HCT116 (cell line): ENCODE results near the gene RGS6. TPM values are rescaled to one million over a fixed set of nuclear protein-coding genes. Genes with fewer than 3 reads are reported as not detected.

Experiments
- ATAC-seq: fragments of 200-7000 bp; cut with Tn5 transposase; 2 replicates; pipeline ENCODE4 v1.9.1; 2020; ENCODE audit warnings: mild to moderate bottlenecking, moderate library complexity
- BruUV-seq: library from RNA; stranded (reverse); fragments of 400-500 nt; replicated peaks from 2 replicates; lab custom pipeline; 2021; lab: Mats Ljungman, UMichigan
- CTCF ChIA-PET: fragments of 300-600 bp; sonication (Branson Sonifier 250); formaldehyde crosslinking; loops from one replicate; lab custom pipeline; 2021; ENCODE audit warnings: antibody characterized with exemption; lab: Charles Lee
- POLR2A ChIA-PET: fragments of 300-600, 350-600 bp; sonication (Branson Sonifier 250); formaldehyde crosslinking; loops from one replicate; lab custom pipeline; 2021; ENCODE audit warnings: antibody characterized with exemption; lab: Charles Lee
- RAD21 ChIA-PET, 2 experiments: fragments of 300-600 bp; sonication (Branson Sonifier 250); formaldehyde crosslinking; loops; one replicate each; lab custom pipeline; 2023; ENCODE audit warnings: low total read pairs in 2 of 2; ENCODE audit not compliant: uncharacterized antibody in 2 of 2, unreplicated experiment in 2 of 2, low non-redundant PET in 1 of 2; lab: Charles Lee
- DNase-seq: peaks from one replicate; pipeline ENCODE4 v3.0.0-alpha.2; 2010; ENCODE audit warnings: low read depth, low spot score
- H2AFZ ChIP-seq: fragments of 200-600 bp; shearing (Covaris generic), sonication (generic); 2 replicates; pipeline ENCODE4 v1.6.1; 2017; ENCODE audit warnings: low read depth, mixed run types, mixed read lengths, antibody characterized with exemption, low read length; ENCODE audit not compliant: poor library complexity, severe bottlenecking
- H3K27ac ChIP-seq: 2 replicates; pipeline ENCODE4 v1.5.1; 2012; ENCODE audit warnings: low read depth, low read length
- H3K27me3 ChIP-seq: fragments of 200-600 bp; sonication (generic); 2 replicates; pipeline ENCODE4 v1.6.1; 2016; ENCODE audit warnings: mixed run types, low read length, mixed read lengths; ENCODE audit not compliant: insufficient read depth
- H3K36me3 ChIP-seq, 2 experiments: fragments of 200-500 bp in 1 of 2; fragments of 200-600 bp in 1 of 2; sonication (Bioruptor generic) in 1 of 2; sonication (generic) in 1 of 2; 2 replicates each; pipeline versions ENCODE4 v1.5.1 to v1.6.1; 2014 to 2016; ENCODE audit warnings: low read length in 2 of 2, inconsistent platforms in 1 of 2, mixed read lengths in 1 of 2, mixed run types in 1 of 2; ENCODE audit not compliant: insufficient read depth in 2 of 2, control insufficient read depth in 1 of 2
- H3K4me1 ChIP-seq, 2 experiments: fragments of 200-600 bp in 1 of 2; sonication (generic) in 1 of 2; 2 replicates each; pipeline versions ENCODE4 v1.5.1 to v1.6.1; 2012 to 2017; ENCODE audit warnings: low read length in 2 of 2, inconsistent platforms in 1 of 2, mild to moderate bottlenecking in 1 of 2, mixed read lengths in 1 of 2, mixed run types in 1 of 2, moderate library complexity in 1 of 2; ENCODE audit not compliant: insufficient read depth in 2 of 2, control insufficient read depth in 1 of 2
- H3K4me2 ChIP-seq: fragments of 200-600 bp; sonication (generic); 2 replicates; pipeline ENCODE4 v1.6.1; 2017; ENCODE audit warnings: mixed run types, low read length, mixed read lengths
- H3K4me3 ChIP-seq, 2 experiments: fragments of 200-600 bp in 1 of 2; sonication (generic) in 1 of 2; replicated peaks in 1 of 2; 2 replicates each; pipeline ENCODE4 v1.5.1; 2011 to 2016; ENCODE audit warnings: low read length in 2 of 2, control low read depth in 1 of 2, low read depth in 1 of 2, mild to moderate bottlenecking in 1 of 2, mixed read lengths in 1 of 2, mixed run types in 1 of 2
- H3K79me2 ChIP-seq: fragments of 200-600 bp; sonication (generic); 2 replicates; pipeline ENCODE4 v1.6.1; 2017; ENCODE audit warnings: mild to moderate bottlenecking, mixed run types, low read length, moderate library complexity, mixed read lengths; ENCODE audit not compliant: insufficient read depth
- H3K9ac ChIP-seq: fragments of 200-600 bp; sonication (generic); 2 replicates; pipeline ENCODE4 v1.6.1; 2016; ENCODE audit warnings: low read length, mixed read lengths
- H3K9me2 ChIP-seq: fragments of 200-600 bp; sonication (generic), shearing (Covaris generic); 2 replicates; pipeline ENCODE4 v1.6.1; 2017; ENCODE audit warnings: mixed run types, mild to moderate bottlenecking, moderate library complexity; ENCODE audit not compliant: insufficient read depth
- H3K9me3 ChIP-seq, 2 experiments: fragments of 200-500 bp in 1 of 2; fragments of 200-600 bp in 1 of 2; sonication (Bioruptor generic) in 1 of 2; sonication (generic) in 1 of 2; 2 replicates each; pipeline ENCODE4 v1.6.1; 2014 to 2017; ENCODE audit warnings: low read length in 2 of 2, mixed read lengths in 2 of 2, inconsistent platforms in 1 of 2, low read depth in 1 of 2, mild to moderate bottlenecking in 1 of 2, mixed run types in 1 of 2, moderate library complexity in 1 of 2; ENCODE audit not compliant: control insufficient read depth in 1 of 2, insufficient read depth in 1 of 2
- H4K20me1 ChIP-seq: fragments of 200-600 bp; sonication (generic), shearing (Covaris generic); 2 replicates; pipeline ENCODE4 v1.6.1; 2017; ENCODE audit warnings: mixed run types, mild to moderate bottlenecking, moderate library complexity; ENCODE audit not compliant: insufficient read depth
- CBX3 ChIP-seq: IDR thresholded peaks from 2 replicates; pipeline ENCODE4 v1.6.1; 2012; ENCODE audit warnings: low read depth
- CEBPB ChIP-seq: IDR thresholded peaks from 2 replicates; pipeline ENCODE4 v1.6.1; 2012; ENCODE audit warnings: low read depth
- EGR1 ChIP-seq: IDR thresholded peaks from 2 replicates; pipeline ENCODE4 v1.6.1; 2012; ENCODE audit warnings: low read depth
- EZH2 ChIP-seq: fragments of 200-600 bp; sonication (generic); IDR thresholded peaks from 2 replicates; pipeline ENCODE4 v1.6.1; 2017; ENCODE audit warnings: antibody characterized with exemption, mixed run types
- EZH2phosphoT487 ChIP-seq: fragments of 200-600 bp; IDR thresholded peaks from 2 replicates; pipeline ENCODE4 v1.6.1; 2018; ENCODE audit warnings: antibody characterized with exemption, borderline replicate concordance
- FOSL1 ChIP-seq: IDR thresholded peaks from 2 replicates; pipeline ENCODE4 v1.6.1; 2012; ENCODE audit warnings: low read depth
- JUND ChIP-seq: IDR thresholded peaks from 2 replicates; pipeline ENCODE4 v1.6.1; 2012
- RAD21 ChIP-seq: IDR thresholded peaks from 2 replicates; pipeline ENCODE4 v1.6.1; 2012; ENCODE audit warnings: low read depth, mild to moderate bottlenecking
- SIN3A ChIP-seq: IDR thresholded peaks from 2 replicates; pipeline ENCODE4 v1.6.1; 2012; ENCODE audit warnings: low read depth
- SRF ChIP-seq: IDR thresholded peaks from 2 replicates; pipeline ENCODE4 v1.6.1; 2012; ENCODE audit warnings: low read depth
- YY1 ChIP-seq: IDR thresholded peaks from 2 replicates; pipeline ENCODE4 v1.6.1; 2011; ENCODE audit warnings: low read length, low read depth, moderate library complexity, mild to moderate bottlenecking; ENCODE audit not compliant: insufficient replicate concordance; ENCODE audit errors: extremely low read depth
- ZFX ChIP-seq: fragments of 450-650 bp; IDR thresholded peaks from 2 replicates; pipeline ENCODE4 v1.6.1; 2017
- ZNF274 ChIP-seq: fragments of 200-500 bp; sonication (Bioruptor generic); IDR thresholded peaks from 2 replicates; pipeline ENCODE4 v1.6.1; 2014; ENCODE audit warnings: mild to moderate bottlenecking, low read depth, low read length, inconsistent platforms
- intact Hi-C: fragments of 100-400 bp; cut with micrococcal nuclease; formaldehyde crosslinking; loops from 2 replicates; pipeline ENCODE4 v1.10.0; 2022
- total RNA-seq: library from RNA; stranded (reverse); gene quantifications from one replicate; pipeline ENCODE4 v1.2.1, GENCODE V29; 2021; ENCODE audit not compliant: unreplicated experiment
- TF ChIP-seq, protein P1 (sequence below): IDR thresholded peaks from 2 replicates; pipeline ENCODE4 v1.6.1; 2011; ENCODE audit warnings: mild to moderate bottlenecking, low read length, moderate library complexity; ENCODE audit not compliant: insufficient replicate concordance; ENCODE audit errors: extremely low read depth
- TF ChIP-seq, protein P2 (sequence below): IDR thresholded peaks from 2 replicates; pipeline ENCODE4 v1.6.1; 2012

The RGS6 gene
- total RNA-seq, 1 experiment from 2014 or later = 4.7 TPM

DNA sequence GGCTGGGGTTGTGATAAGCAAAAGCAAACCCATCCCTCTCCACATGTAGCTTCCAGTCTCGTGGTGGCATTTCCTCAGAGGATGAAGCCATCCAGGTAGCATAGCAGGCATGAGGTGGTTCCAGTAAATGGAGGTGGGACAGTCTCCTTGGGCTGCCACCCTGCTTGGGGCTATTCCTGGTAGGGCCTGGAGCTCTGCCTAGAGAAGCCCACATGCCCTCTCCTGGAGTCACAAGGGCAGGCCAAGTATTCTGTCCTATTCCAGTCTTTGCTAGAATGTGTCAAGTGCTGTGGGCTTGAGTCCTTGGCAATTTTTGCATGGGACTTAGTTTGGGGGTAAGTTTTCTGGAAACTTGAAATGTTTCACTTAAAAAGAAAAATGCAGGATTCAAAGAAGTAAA is 491.7 kb downstream of the RGS6 start:
- BruUV-seq = no TSS peak
- no peaks in the 10 kb centered on the region for H3K27me3 ChIP-seq
- DNase-seq (no peak), ATAC-seq (no peak)
- ChIA-PET RAD21 (no interaction called here), CTCF (no interaction called here), POLR2A (no interaction called here)
- H3K36me3 ChIP-seq = no peaks in the 10 kb centered on the region
- intact Hi-C loops = loop anchor here (5.0 kb wide), 3 partner anchors 317 to 1282 kb away; partner anchors contain the start of gene RGS6
- no peaks in the 10 kb centered on the region for H3K79me2 ChIP-seq
- no peak overlapping the region for H3K9ac ChIP-seq
- H3K4me1 ChIP-seq = peaks cover 0 to 4% of the 10 kb centered on the region in 2 experiments; a peak in 1 of 4 replicates
- H3K4me2 ChIP-seq = no peak overlapping the region
- no peak overlapping the region for H2AFZ ChIP-seq
- no peaks in the 10 kb centered on the region for H4K20me1 ChIP-seq
- no peaks in the 10 kb centered on the region for H3K9me2 ChIP-seq
- TF ChIP-seq RAD21 = no peak
- no peak for TF ChIP-seq FOSL1
- no peak for TF ChIP-seq CBX3
- peaks cover 0 to 4% of the 10 kb centered on the region in 2 experiments; a peak in 1 of 4 replicates for H3K9me3 ChIP-seq
- no peak overlapping the region for H3K4me3 ChIP-seq
- no peak overlapping the region for H3K27ac ChIP-seq

DNA sequence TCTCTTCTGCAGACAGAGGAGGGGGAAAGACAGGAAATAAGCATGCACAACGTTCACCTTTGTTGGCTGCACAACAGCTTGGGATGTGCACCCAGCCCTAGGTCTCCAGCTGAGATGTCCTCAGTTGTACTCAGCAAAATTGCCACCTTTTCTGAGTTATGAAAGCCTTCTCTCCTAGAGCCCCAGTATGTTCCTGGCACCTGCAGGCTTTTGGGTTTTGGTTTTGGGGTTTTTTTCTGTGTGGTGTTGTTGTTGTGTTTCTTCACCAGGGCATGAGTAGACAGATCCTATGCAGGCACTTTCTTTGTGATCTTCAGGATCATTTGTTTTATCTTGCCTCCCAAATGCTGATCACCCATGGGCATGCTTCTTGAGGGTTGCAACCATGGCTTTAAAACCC is 498.2 kb downstream of the RGS6 start:
- H3K27me3 ChIP-seq = no peaks in the 10 kb centered on the region; the same call in 1 of the 2 replicates
- TF ChIP-seq SIN3A (no peak), CEBPB (no peak), FOSL1 (no peak), SRF (no peak), ZNF274 (no peak), EZH2phosphoT487 (no peak), CBX3 (no peak), RAD21 (no peak), YY1 (no peak), JUND (no peak), EZH2 (no peak), EGR1 (no peak), ZFX (no peak)
- TF ChIP-seq, protein P1, sequence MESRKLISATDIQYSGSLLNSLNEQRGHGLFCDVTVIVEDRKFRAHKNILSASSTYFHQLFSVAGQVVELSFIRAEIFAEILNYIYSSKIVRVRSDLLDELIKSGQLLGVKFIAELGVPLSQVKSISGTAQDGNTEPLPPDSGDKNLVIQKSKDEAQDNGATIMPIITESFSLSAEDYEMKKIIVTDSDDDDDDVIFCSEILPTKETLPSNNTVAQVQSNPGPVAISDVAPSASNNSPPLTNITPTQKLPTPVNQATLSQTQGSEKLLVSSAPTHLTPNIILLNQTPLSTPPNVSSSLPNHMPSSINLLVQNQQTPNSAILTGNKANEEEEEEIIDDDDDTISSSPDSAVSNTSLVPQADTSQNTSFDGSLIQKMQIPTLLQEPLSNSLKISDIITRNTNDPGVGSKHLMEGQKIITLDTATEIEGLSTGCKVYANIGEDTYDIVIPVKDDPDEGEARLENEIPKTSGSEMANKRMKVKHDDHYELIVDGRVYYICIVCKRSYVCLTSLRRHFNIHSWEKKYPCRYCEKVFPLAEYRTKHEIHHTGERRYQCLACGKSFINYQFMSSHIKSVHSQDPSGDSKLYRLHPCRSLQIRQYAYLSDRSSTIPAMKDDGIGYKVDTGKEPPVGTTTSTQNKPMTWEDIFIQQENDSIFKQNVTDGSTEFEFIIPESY = no peak
- TF ChIP-seq, protein P2, sequence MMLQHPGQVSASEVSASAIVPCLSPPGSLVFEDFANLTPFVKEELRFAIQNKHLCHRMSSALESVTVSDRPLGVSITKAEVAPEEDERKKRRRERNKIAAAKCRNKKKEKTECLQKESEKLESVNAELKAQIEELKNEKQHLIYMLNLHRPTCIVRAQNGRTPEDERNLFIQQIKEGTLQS = no peak
- BruUV-seq = no TSS peak
- H3K9ac ChIP-seq = no peak overlapping the region
- no peaks in the 10 kb centered on the region for H3K36me3 ChIP-seq
- ATAC-seq (no peak), DNase-seq (no peak)
- H3K27ac ChIP-seq = no peak overlapping the region
- ChIA-PET RAD21 (no interaction called here), CTCF (no interaction called here), POLR2A (no interaction called here)
- H2AFZ ChIP-seq = no peak overlapping the region
- no peaks in the 10 kb centered on the region for H3K79me2 ChIP-seq
- H3K4me2 ChIP-seq = no peak overlapping the region
- H3K9me2 ChIP-seq = no peaks in the 10 kb centered on the region
- no peaks in the 10 kb centered on the region for H4K20me1 ChIP-seq
- peaks cover 0 to 4% of the 10 kb centered on the region in 2 experiments; a peak in 1 of 4 replicates for H3K9me3 ChIP-seq
- H3K4me1 ChIP-seq = peaks cover 2 to 6% of the 10 kb centered on the region in 2 experiments; a peak in 2 of 4 replicates
- H3K4me3 ChIP-seq = no peak overlapping the region
- intact Hi-C loops = no loop called here
